GM18907 (cell line): ENCODE results near the gene TTC9.
"Not testable (repeated sequence)": the region's sequence is repeated elsewhere in the genome, so short reads cannot be mapped to it uniquely, and the experiment has no call there.

Source experiments
- ATAC-seq: cut with Tn5 transposase; IDR thresholded peaks from one replicate; pipeline ENCODE4 v1.9.1; 2021; ENCODE audit warnings: mild to moderate bottlenecking, moderate library complexity; ENCODE audit not compliant: unreplicated experiment

The TTC9 gene

DNA sequence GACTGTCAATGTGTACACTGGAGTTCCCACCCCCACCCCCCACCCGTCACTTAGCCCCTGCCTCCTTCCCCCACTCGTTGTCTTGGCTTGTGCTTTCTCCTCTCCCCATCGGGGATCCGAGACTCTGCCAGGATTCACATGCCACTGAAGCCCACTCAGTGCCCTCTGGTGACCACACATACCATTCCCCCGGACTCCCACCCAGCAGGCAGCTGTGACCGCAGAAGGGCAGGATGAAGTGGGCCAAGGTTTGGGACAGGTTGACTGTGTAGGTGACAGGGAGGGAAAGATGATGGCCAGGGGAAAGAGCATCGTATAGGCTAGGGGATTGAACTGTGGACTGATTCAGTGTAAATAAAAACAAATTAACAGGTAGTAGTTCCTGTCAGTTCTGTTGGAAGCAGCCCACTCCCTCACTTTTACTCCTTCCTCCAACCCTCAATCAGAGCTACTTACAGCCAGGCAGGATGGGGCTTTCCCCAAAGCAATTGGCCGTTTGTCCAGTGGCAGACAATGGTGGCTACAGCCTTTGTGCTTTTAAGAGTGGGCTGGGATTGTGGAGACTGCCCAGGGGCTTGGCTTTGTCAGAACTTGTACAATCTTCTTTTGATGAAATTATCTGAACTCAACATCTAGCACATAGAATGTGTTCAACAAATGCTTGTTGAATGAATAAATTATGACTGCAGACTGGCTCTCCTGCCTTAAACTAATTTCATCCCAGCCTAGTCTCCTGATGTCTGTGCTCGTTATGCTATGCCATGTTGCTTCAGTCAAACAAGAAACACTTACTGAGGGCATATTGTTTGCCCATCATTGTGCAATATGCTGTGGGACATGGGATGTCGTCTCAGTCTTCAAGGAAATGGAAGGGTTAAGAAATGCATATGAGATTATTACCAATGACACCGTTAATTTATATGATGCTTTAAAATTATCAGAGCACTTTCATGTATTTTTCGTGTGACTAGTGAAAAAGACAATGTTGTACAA is 30.2 kb downstream of the TTC9 start:
- ATAC-seq = no peak

DNA sequence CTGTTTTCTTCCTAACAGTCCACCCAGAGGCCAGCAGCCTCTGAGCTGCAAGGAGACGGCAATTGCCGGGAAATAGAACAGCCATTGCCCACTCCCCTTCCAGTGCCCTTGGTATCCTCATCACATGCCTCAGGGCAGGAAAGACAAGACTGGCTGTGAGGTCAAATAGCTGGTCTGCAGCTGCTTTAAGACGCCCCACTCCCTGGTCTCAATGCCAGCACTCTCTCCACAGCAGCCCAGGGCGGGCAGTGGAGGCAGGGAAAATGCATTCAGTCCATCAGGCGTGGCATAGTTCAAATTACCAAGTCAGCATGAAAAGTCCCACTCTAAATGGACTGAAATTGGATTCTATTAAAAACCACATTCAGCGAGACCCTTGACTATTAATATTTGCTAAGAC is 35.6 kb downstream of the TTC9 start:
- no peak for ATAC-seq

DNA sequence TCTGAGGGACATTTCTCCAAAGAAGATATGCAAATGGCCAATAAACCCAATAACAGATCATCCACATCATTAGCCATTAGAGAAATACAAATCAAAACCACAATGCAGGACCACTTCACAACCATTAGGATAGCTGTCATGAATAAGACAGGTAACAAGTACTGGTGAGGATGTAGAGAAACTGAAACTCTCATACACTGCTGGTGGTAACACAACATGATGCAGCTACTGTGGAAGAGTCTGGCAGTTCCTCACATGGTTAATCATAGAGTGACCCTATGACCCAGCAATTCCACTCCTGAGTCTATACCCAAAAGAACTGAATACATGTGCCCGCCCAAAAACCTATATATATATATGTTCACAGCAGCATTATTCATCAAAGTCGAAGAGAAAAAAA is 39.0 kb downstream of the TTC9 start:
- no peak for ATAC-seq

DNA sequence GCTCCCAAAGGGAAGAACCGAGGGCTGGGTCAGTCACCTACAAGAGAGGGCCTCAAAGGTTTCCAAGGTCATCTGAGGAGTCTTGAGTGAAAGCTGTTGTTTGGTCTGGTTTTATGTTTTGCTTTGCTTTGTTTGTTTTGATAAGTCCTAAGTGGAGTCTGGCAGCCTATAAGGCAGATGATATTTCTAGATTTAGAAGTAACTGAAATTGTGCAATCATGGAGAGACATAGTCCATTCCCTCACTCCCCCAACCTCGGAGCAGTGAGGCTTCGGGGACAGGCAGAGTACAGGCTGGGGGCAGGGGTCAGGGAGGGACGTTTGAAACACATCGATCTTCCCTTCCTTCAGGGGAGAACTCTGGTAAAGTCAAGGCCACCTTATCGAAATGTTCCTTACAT is 42.3 kb downstream of the TTC9 start:
- ATAC-seq = no peak

DNA sequence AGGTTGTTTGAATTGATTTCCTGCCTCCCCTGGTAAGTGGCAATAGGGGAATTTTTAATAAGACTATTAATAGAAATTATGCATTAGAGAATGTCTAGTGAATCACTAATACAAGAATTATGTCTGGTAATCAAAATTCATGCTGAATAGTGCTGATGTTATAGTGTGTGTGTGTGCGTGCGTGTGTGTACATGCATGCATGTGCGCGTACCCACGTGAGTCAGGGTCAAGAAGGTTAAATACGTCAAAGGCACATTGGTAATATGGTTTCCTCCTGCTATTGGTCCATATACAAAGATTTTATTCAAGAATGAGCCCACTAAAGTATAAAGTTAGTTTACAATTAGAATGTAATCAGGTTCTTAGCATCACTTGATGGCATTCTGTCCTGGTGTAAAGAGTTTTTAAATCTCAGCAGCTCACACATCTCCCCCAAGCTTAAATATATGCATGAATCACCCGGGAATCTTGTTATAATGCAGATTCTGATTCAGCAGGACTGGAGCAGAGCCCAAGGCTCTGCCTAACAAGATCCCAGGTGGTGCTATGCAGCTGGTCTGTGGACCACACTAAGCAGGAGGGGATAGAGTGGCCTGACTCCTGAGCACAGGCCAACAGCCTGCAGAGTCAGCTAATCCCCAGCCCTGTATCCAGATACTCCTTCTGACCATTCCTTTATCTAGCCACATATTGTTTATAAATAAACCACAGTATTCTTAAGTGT is 43.9 kb downstream of the TTC9 start:
- no peak for ATAC-seq

DNA sequence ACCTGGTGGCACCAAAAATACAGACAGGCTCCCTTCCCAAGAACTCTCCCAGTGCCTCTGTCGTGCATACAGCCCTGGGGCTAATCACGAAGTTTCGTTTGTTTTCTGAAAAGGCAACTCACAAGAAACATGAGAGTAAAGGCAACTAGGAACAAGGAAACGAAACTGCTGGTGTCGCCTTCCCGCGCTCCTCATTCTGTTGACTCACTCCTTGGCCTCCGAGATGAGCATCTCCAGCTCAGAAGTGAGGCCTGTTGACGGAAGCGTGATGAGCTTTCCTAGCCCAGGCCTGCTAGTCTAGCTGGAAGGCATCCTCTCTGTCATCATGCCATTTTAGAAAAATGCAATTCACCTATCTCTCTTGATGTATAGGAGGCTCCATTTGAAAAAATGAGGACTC is 50.5 kb downstream of the TTC9 start:
- no peak for ATAC-seq

DNA sequence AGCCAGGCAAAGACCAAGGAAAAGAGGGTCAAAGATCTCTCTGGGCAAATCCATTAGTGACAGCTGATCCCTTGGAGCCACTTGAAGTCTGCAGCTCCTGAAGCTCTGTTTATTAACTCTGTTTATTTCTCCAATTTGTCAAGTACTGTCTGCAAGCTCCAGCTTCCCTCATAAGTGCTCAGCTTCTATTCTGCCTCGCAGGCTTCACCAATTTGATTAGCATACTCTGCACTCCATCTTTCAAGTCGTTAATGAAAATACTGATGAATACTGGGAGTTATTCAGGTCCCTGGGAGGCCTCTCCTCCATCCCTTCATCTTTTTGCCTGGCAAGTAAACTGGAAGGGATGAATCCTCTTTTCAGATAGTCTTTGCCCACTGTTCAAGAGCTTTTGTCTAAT is 54.3 kb downstream of the TTC9 start:
- no peak for ATAC-seq

DNA sequence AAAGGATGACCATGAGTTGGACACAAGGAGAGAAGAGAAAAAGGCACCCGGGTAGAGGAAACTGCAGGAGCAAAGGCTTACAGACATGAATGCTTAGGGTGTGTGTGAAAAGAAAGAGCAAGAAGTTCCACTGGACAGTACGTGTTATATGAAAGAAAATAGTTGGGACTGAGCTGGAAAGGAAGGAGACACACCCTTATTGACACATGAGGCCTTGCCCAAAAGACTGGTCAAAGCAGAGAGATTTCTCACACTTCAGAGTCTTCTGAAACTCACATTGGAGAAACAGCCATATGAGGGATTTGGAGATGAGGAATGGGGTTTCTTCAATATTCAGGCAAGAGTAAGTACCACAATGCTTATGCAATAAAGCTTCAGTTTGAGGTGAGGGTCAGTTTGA is 56.0 kb downstream of the TTC9 start:
- no peak for ATAC-seq

DNA sequence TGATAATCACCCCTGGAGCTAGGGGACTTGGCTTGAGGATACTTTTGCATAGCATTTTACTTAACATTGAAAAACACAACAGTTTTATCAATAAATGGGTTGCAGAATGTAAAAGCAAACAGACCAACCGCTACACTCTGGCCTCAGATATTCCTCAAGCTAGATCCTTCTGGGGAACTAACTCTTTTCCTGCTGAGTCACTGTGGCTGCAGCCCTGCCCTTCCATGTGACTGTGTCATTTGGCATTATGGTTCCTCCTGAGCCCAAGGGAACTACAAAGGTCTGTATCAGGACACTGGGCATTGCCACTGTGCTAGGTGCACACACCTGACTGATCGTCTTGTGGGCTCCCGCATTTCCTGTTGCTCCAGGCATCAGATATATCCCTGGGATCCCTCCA is 56.6 kb downstream of the TTC9 start:
- ATAC-seq = no peak

DNA sequence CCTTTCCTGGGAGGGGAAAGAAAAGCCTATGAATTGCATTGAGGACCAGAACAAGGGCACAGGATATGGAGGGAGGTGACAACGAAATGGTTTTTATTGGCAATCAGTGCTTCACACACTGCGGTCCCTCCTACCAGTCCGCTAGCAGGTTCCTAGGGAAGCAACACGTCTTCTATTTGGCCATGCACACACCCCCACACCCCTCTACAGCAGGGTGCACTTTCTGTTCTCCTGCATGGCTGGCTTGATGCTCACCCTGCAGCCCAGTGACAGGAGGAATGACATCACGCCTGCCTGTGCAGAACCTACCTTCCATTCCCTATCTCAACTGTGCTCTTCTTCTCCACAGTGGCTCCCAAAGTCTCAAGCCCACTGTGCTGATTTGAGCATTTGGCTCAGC is 57.9 kb downstream of the TTC9 start:
- no peak for ATAC-seq

DNA sequence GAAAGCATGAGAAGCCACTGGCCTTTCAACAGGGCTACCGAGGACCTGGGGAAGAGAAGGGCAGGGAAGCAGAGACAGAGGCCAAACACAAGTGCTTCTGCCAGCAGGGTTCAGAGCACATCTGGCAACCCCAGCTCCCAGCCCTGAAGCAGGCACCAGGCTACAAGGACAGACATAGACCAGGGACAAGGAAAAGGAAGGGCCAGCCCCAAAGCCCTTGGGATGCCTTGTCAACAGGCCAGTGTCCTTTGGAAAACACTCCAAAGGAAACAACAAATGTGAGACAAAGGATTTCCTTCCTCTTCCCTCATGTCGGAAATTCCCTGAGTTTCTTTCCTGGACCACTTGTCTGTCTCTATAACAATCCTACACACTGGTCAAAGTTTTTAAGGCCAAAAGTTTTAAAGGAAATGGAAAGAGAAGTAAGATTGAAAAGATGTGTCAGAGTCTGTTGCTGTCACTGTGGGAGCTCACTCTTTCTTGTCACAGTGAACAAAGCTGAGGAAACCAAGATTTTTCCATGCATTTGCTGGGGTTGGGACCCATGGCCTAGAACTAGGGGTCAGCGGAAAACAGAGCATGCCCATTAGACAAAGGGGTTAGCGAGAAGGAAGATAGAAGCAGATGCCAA is 59.4 kb downstream of the TTC9 start:
- ATAC-seq = no peak

DNA sequence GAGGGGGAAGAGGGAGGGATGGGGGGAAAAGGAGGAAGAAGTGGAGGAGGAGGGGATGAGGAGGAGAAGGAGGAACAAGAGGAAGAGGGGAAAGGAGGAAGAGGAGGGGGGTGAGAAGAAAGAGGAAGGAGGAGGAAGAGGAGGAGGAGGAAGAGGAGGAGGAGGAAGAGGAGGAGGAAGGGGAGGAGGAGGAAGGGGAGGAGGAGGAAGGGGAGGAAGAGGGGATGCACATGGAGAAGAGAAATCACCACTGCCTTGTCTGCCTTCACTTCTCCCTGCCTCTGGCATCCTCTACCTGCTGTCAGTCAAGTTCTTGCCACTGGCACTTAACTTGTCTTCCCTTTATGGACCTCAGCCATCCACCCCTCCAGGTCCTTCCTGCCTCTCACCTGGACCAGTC is 59.9 kb downstream of the TTC9 start:
- ATAC-seq = no peak

DNA sequence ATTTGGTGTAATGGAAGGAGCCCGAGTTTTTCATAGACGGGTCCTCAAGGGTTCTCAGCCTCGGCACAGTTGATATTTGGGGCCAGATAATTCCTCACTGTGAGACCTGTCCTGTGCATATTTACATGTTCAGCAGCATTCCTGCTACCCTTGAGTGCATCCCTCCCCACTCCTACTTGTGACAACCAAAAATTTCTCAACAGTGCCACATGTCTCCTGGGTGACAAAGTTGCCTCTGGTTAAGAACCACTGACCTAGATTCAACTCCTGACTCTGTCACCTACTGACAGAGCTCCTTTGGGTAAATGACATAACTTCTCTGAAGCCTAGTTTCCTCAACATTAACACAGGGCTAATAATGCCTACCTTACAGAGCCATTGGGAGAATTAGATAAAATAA is 60.4 kb downstream of the TTC9 start:
- no peak for ATAC-seq

DNA sequence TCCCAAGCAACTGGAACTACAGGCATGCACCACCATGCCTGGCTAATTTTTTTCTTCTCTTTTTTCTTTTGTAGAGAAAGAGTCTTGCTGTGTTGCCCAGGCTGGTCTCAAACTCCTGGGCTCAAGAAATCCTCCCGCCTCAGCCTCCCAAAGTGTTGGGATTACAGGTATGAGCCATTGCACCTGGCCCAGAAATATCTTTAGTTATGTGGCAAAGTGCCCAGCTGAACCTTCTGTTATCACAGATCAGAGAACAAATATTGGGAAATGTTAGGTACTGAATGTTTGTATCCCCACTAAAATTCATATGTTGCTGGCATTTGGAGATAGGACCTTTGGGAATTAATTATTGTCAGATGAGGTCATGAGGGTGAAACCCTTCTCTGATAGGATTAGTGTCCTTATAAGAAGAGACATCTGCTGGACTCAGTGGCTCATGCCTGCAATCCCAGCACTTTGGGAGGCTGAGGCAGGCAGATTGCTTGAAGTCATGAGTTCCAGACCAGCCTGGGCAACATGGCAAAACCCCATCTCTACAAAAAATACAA is 62.0 kb downstream of the TTC9 start:
- not testable (repeated sequence) for ATAC-seq

DNA sequence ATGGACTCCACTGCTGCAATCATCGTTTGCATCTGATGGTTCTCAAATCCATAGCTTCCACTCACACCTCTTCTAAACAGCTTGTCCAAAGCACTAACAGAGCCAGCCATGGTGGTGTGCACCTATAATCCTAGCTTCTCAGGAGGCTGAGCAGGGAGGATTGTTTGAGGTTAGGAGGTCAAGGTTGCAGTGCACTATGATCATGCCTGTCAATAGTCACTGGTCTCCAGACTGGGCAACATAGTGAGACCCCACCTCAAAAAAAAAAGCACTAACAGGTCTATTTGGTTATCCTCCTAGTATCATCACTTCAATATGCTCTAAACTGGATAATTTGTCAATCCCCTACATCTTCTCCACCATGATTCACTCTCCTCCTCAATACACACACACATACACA is 63.2 kb downstream of the TTC9 start:
- no peak for ATAC-seq

DNA sequence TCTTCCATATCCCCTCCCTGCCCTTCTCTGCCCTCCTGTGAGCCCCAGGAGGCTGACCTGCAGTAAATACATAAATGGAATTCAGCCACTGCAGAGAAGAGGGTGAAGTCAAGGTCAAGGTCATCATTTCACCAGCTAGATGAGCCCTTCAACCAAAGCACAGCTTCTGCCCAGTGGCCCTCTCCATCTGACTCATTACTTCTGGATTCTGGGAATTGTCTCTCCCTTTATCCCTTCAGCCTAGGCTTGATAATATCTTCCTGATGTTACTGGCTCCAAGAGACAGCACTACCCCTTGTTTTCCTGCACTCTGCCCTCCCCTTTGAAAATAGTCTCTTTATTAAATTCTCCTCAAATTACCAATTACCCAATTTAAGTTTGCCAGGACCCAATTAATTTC is 64.5 kb downstream of the TTC9 start:
- no peak for ATAC-seq

DNA sequence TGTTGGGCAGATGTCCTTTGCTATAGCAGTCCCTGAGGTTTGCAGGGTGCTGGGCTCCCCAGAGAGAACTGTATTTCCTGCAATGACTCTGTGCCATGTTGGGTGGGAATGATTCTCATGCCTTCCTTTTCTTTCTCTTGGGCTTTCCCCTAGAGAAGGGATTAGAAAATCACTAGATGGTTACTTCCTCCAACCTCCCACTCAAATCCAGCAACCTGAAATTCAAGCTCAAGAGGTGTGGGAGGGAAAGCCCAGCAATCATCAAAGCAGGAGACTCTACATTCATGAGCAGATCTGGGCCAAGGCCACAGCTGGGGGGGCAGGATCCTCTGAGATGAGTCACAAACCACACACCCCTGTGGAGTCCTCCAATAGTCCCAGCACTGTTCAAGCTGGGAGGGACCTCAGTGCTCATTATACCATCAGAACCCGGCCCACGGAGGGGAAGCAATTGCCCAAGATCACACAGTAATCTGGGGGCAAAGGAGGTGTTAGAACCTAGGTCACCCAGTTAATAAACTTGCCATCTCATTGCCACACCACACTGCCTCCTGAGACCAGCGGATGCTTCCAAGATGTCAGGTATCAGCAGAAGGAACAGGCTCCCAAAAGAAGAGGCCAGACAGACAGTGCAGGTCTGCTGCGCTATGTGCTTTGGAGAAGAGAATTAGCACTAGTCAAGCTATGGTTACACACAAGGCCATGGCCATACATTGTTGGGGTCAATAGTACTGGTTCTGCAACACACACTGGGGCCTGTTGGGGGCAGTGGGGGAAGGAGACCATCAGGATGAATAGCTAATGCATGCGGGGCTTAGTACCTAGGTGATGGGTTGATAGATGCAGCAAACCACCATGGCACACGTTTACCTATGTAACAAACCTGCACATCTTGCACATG is 65.7 kb downstream of the TTC9 start:
- ATAC-seq = peak; percentile 89

DNA sequence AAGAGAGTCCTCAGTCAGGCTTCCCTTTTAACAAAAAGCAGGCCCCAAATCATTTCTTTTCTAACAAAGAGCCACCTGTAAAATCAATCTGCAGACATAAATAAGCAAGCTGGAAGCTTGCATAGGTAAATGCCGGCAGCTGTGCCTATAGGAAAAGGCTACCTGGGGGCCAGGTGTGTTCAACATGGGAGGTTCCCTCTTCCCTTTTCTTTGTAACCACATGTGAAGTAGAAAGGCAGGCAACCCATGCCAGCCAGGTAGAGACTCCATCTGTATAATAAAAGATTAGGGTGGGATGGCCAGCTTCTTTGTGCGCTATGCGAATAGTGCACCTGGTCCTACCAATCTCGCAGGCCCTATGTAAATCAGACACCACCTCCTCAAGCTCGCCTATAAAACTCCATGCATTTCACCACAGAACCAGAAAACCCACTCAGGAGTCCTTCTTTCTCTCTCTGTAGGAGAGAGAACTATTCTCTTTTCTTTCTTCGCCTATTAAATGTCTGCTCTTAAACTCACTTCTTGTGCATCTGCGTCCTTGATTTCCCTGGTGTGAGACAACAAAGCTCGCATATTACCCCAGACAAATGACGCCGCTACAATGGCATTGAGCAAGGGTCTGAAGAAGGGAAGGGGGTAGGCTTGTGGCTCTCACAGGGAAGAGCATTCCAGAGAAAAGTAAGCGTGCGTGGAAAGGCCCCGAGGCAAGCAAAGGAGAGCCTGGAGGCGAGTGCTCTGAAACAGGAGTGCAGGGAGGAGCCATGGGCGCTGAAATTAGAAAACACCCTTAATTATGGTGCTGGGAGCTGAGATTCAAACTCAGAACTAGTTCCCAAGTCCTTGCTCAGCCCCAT is 67.2 kb downstream of the TTC9 start:
- ATAC-seq = no peak

DNA sequence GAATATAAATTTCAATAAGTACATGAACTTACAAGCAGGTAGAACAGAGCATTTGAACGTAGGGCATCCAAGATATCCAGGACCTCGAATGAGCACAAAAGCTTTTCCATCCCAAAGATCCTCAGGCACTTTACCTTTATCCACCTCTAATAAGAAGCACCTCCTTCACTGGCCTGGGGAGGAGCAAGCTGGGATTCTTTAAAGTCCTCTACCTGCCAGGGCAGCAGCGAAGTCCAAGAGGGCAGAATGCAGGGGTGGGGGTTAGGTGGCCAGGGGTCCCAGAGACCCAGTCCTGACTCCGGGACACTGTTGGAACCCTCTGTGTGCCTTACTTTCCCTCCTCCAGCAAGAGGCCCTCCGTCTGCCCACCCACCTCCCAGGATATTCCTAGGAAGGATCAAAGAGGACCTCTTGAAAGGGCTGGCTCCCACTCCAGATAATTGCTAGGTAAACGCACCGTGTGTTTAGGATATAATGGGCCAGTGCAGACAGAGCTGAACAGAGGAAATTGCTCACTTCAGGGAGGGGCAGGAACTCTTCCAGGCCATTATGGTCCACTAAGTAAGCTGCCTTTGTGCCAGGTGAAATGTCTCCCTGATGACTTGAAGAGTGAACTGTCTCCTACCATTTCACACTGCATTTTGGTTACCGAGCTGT is 68.1 kb downstream of the TTC9 start:
- ATAC-seq = no peak
